Measurements from ENCODE around the gene MEIS3.

DNA sequence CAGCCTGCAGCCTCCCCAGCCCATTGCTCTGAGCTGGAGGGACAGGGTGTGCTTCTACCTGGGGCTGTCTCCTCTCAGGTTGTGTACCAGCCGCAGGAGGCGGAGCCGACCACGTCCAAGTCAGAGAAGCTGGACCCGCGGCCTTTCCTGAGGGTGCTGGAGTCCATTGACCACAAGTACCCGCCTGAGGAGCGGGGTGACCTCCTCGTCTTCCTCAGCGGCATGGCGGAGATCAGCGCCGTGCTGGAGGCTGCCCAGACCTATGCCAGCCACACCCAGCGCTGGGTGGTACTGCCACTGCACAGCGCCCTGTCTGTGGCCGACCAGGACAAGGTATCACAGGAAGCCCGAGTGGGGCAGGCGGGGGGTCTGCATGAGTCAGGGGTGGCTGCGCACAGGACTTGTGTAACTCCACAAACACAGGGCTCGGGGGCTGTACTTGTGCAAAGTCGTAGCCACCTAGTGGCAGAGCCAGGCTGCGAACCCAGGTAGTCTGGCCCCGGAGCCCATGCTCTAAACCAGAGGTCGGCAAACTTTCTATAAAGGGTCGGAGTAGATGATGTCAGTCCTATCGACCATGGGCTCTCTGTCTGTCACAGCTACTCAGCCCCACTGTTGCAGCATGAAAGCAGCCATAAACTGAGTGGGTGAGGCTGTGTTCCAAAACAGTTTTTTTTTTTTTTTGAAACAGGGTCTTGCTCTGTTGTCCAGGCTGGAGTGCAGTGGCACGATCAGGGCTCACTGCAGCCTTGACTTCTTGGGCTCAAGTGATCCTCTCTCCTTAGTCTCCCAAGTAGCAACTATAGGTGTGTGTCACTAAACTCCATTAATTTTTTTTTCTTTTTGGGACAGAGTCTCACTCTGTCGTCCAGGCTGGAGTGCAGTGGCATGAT is 61.3 kb downstream of the MEIS3 start:
- no peak for TF ChIP-seq EP300 (IDR thresholded peaks at IDR 0.05)
- TF ChIP-seq CTCF (IDR thresholded peaks at IDR 0.05), result no peak
- TF ChIP-seq POLR2AphosphoS5 (IDR thresholded peaks at IDR 0.05), result no peak
- TF ChIP-seq POLR2A (IDR thresholded peaks at IDR 0.05), result no peak
